GM12892 (cell line): Measurements from ENCODE around the gene FUOM.

Experiments
- POLR2AphosphoS5 ChIP-seq: IDR thresholded peaks from 2 replicates; pipeline ENCODE4 v1.6.1; 2011; ENCODE audit warnings: low read depth, low read length, control low read depth
- TAF1 ChIP-seq: IDR thresholded peaks from 2 replicates; pipeline ENCODE4 v1.6.1; 2011; ENCODE audit warnings: low read depth, mild to moderate bottlenecking, control low read depth, low read length, borderline replicate concordance

DNA sequence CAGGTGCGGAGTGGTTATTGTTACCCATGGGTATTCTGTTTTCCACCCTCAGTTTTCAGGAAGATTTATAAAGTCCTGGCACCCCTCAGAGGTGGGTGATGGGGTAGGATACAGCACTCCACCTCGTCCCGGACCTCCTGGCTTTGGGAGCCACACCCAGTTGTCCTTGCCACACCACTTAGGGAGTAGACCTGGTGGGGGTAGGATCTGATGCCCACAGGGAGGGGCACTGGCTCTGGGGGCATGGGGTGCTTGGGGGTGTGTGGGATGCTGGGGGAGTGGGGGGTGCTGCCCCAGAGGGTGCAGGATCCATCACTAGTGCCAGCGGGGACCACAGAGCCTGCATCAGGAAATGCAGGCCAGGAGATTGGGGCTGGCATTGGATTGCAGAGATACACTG, 44.6 kb downstream of the FUOM start:
- TF ChIP-seq TAF1: no peak
- no peak for TF ChIP-seq POLR2AphosphoS5
